ENCODE measurements around the gene RHCG. TPM values are rescaled to one million over a fixed set of nuclear protein-coding genes. Genes with fewer than 3 reads are reported as not detected.

RHCG gene
- total and polyA plus RNA-seq, 2 of the 13 experiments (the other 11 are each of a cell fraction or from before 2014, with no cell fraction given), result not detected

GRCh38 chr15:89459271-89460038 lies 36.9 kb downstream of the RHCG start (continued):
- TF ChIP-seq ZKSCAN5 (CRISPR knock-in tag; IDR thresholded peaks at IDR 0.05) (no peak), MTF1 (CRISPR knock-in tag; IDR thresholded peaks at IDR 0.05) (no peak), ESRRA (CRISPR knock-in tag; IDR thresholded peaks at IDR 0.05; ENCODE audit: low read depth) (peak; percentile 79), KLF16 (CRISPR knock-in tag; IDR thresholded peaks at IDR 0.05) (no peak), ZNF142 (CRISPR knock-in tag; IDR thresholded peaks at IDR 0.05) (no peak), ZNF530 (CRISPR knock-in tag; IDR thresholded peaks at IDR 0.05; ENCODE audit: low read depth) (no peak), ZNF646 (CRISPR knock-in tag; IDR thresholded peaks at IDR 0.05) (peak; percentile 66), HOXA5 (CRISPR knock-in tag; IDR thresholded peaks at IDR 0.05) (no peak), ZNF562 (CRISPR knock-in tag; IDR thresholded peaks at IDR 0.05; ENCODE audit: borderline replicate concordance) (no peak), HOXA3 (CRISPR knock-in tag; IDR thresholded peaks at IDR 0.05) (peak; percentile 49; the same call in 1 of the 2 replicates), MAF1 (CRISPR knock-in tag; IDR thresholded peaks at IDR 0.05; ENCODE audit: borderline replicate concordance) (no peak), JUND (CRISPR knock-in tag; IDR thresholded peaks at IDR 0.05) (peak; percentile 21; the same call in 1 of the 2 replicates), TFAP4 (IDR thresholded peaks at IDR 0.05; ENCODE audit: borderline replicate concordance, low read depth) (peak; percentile 97), HOMEZ (CRISPR knock-in tag; IDR thresholded peaks at IDR 0.05; ENCODE audit: low read depth) (0 out of 2 replicates have a peak, but pooled peaks have one; percentile 24)
